Amniotic stem cell (primary cell): Measurements from ENCODE around the gene SMARCC2.
A peak's percentile ranks its signal among the peaks of the same experiment; 100 is the strongest.
"Not testable (repeated sequence)": the region's sequence is repeated elsewhere in the genome, so short reads cannot be mapped to it uniquely, and the experiment has no call there.

Source experiments
- DNase-seq: peaks from one replicate; lab custom pipeline; 2025; lab: John Stamatoyannopoulos, UW

SMARCC2 gene

DNA sequence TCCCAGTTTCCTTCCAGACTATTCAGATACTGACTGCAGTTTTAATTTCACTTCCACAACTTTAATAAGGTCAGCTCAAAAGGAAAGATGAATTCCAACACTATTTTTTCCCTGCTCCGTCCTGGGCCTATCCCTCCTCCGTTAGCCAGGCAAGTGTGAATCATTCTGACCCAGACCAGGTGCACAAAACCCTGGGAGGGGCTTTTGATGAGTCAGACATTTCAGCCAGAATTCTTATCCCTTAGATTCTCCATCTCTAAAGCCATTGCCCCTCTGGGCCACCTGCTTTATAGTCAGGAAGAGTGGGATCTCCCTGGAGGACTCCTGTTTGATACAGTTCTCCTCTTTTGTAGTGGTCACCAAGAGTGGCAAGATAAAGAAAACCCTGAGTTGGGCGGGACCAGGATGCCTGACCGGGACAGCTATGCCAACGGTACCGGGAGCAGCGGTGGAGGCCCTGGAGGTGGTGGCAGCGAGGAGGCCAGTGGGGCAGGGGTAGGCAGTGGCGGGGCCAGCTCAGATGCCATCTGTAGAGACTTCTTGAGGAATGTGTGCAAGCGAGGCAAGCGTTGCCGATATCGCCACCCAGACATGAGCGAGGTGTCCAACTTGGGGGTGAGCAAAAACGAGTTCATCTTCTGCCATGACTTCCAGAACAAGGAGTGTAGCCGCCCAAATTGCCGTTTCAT lies 69.0 kb downstream of the SMARCC2 start:
- DNase-seq = no peak

DNA sequence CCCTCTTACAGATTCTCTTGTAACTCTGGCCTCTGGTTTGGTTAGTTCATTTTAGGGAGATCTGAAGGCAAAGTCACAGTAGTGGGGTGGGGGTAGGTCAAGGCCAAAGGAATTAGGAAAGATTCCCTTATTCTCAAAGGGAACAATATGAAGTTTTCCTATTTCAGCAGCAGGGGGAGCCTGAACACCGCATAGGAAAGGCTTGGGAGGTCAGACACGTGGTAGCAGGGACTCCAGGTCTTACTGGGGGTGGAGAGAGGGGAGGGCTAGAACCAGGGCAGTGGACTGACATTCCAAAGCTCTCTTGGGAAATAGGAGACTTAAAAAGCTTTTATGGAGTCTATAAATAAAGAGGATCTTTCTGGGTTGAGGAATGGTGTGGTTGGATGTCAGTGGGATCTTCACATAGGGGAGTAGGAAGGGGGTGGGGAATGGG lies 69.9 kb downstream of the SMARCC2 start:
- peak; percentile 83 for DNase-seq

DNA sequence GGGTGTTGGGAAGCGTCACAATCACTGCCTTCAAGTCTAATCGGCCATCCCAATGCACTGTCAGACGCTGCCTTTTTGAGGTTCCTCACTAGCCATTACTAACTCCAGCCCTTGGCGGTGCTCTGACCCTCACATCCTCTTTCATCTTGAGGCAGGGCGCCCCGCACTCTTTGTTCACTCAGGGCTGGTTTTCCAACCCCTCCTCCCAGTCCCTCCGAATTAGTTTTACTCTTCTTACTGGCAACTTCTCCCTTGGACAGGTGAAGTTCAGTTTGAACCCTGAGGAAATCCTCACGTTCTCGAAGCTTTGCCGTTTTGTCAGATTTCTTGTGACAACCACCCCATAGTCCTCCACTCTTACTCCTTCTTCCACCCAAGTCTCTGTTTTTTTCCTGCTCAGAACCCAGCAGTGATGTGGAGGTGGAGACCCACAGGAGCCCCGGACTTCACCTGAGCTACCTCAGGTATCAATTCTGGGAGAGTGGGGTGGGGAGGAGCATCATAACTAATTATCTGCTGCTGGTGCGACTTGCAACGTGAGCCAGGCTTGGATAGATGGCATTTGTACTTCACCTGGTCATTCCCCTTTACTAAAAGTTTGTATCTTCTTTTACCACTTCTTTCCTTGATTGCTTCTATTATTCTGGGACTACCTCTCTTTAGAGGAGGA lies 70.5 kb downstream of the SMARCC2 start:
- DNase-seq = no peak

DNA sequence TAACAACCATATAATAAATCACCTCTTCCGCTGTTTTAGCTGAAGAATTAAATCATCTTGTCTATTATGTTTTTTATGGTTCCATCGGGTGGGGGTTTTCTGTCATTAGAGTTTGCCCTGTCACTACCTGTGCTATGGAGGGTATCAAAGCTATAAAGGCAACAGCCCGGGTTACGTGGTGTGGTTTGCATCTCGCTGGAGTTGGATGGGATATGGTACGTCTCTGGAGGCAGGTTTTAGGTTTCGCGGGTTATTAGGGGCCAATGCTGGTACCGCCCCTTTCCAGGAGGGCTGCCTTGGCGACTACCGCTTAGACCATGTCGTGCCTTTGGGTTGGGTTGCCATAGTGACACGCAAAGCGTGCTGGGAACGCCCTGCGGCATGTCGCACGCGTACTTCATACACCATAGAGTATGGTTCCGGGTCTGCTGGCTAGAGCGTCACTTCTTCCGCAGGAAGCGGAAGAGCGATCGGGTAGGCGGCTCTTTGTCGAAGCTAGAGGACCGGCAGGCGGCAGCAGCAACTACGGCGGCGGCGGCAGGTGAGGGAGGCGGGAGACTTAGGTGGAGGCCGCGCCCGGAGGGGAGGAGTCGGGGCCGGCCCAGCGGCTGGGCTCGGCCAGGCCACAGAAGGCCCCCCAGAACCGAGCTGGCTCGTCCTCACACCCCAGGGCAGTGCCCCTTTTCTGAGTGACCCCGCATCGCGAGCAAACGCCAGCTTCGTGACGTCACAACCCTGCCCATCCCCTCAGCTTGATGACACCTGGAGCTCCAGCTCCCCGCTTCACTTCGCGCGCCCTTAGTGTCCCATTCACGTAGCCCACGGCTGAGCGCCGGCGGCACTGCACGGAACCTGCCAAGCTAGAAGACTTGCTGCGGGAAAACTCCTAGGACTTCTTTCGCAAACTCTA lies 71.2 kb downstream of the SMARCC2 start, which contains the start of gene ZC3H10:
TSS of gene ZC3H10 (plus strand) at position 489 of the 910 bp plus-strand sequence. CDS start 2,297 bp downstream, outside the sequence.
- DNase-seq = peak; percentile 99

DNA sequence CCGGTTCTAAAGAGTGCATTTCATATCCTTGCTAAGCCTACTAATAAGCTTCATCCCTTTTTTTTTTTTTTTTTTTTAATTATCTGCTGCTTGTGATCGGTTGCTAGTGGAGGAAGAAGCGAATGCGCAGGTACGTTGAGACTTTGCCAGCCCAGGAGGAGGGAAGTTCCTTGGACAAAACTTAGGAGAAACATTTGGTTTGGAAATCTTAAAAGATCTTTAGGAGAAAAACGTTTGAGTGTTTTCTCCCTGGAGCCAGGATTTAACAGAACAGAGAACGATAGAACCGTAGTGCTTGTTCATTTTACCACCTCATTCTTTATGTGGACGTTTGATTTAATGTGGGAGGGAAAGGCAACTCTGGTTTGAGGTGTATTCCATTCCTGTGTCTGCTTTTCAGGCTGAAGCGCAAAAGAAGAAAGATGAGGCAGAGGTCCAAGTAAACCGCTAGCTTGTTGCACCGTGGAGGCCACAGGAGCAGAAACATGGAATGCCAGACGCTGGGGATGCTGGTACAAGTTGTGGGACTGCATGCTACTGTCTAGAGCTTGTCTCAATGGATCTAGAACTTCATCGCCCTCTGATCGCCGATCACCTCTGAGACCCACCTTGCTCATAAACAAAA lies 72.1 kb downstream of the SMARCC2 start:
- not testable (repeated sequence) for DNase-seq

DNA sequence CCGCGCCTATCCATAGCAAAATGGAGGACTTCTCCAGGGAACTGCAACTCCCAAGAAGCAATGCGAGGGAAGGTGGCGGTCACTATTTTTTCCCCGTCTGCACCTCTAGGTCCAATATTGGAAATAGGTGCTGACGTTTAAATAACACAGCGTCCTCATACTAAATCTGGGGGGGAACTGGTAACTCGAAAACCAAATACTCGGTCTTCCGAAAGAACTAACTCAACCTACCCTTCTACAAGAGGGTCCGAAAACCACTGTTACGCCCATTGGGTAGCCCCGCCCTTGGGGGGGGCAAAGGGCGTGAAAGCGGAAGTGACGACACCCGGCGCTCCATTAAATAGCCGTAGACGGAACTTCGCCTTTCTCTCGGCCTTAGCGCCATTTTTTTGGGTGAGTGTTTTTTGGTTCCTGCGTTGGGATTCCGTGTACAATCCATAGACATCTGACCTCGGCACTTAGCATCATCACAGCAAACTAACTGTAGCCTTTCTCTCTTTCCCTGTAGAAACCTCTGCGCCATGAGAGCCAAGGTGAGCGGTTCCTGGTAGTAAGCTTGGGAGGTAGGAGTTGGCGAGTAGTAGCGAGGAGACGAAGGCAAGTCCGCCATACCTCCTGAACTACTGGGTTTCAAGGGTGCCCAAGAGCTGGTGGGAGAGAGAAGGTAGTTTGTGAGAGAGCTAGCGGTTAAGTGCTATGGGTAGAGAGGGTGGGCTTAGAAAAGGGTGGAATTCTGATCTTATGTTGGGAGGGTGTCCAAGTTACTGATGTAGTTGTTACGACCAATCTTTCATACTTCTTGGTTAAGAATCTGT lies 72.8 kb downstream of the SMARCC2 start, which contains the start of gene RPL41:
TSS of gene RPL41 (plus strand) at position 367 of the 815 bp plus-strand sequence.
- DNase-seq = peak; percentile 83

DNA sequence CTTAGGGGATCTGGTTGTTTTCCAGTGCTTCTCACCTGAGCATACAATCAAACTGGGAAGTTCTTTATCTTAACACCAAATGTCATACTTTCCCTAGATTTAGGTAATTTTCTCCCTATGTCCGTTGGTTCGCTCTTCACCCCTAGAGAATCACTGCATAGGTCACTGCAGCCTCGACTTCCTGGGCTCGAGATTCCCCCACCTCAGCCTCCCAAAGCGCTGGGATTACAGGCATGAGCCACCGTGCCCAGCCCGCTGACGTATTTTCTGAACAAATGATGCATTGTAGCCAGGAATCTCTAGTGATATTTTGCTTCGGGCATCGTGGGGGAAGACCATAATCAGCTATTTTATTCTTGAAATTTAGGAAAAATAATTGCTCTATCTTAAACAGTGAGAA lies 74.0 kb downstream of the SMARCC2 start:
- peak; percentile 19 for DNase-seq

DNA sequence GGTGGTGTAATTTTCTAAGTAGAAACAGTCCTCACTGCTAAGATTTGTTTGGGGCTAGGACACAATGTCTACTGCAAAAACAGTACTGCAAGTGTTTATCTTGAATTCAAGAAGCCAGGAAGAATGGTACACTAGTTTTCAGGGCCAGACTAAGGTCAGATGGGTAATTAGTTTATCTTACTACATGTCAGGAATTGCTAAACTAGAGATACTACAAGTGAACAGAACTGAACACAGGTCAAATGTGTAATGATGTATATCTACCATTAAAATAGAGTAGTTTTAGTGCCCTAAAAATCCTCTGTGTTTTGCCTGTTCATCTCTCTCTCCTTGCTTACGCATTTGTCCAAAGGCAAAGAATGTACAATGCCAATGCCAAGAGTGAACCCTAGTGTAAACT lies 75.2 kb downstream of the SMARCC2 start:
- no peak for DNase-seq
